Activated T-helper 1 cell treated with Interleukin-2 at 50 U/mL for 16 hours (primary cell): Measurements from ENCODE around the gene MKKS.

Experiments
- DNase-seq: peaks from one replicate; pipeline ENCODE4 v3.0.0-alpha.2; 2020; ENCODE audit warnings: low read depth

The MKKS gene

GRCh38 chr20:10433623-10434466 lies at the start of gene MKKS:
TSS of gene MKKS (minus strand) at chr20:10434222. CDS start at chr20:10413514, 20,708 bp downstream.
- DNase-seq: peak; percentile 80

GRCh38 chr20:10483691-10484090 lies 49.7 kb upstream of the MKKS start:
- no peak for DNase-seq

GRCh38 chr20:10481676-10482075 lies 47.7 kb upstream of the MKKS start:
- no peak for DNase-seq

GRCh38 chr20:10478930-10479329 lies 44.9 kb upstream of the MKKS start:
- DNase-seq: no peak

GRCh38 chr20:10478205-10478604 lies 44.2 kb upstream of the MKKS start:
- no peak for DNase-seq

- no peak for DNase-seq
These were observed 42.3 kb upstream of the MKKS start for GRCh38 chr20:10476319-10476724.

- DNase-seq: no peak
These were observed 41.2 kb upstream of the MKKS start for GRCh38 chr20:10475225-10475624.

GRCh38 chr20:10474606-10475184 lies 40.7 kb upstream of the MKKS start:
- no peak for DNase-seq

GRCh38 chr20:10472871-10473270 lies 38.8 kb upstream of the MKKS start:
- no peak for DNase-seq

GRCh38 chr20:10470276-10470675 lies 36.3 kb upstream of the MKKS start:
- no peak for DNase-seq

GRCh38 chr20:10469599-10469998 lies 35.6 kb upstream of the MKKS start:
- no peak for DNase-seq

GRCh38 chr20:10469056-10469455 lies 35.0 kb upstream of the MKKS start:
- no peak for DNase-seq

GRCh38 chr20:10468340-10468845 lies 34.4 kb upstream of the MKKS start:
- DNase-seq: no peak

GRCh38 chr20:10467681-10468339 lies 33.8 kb upstream of the MKKS start:
- no peak for DNase-seq

- DNase-seq: no peak
These were observed 32.8 kb upstream of the MKKS start for GRCh38 chr20:10466855-10467254.

- DNase-seq: no peak
These were observed 32.3 kb upstream of the MKKS start for GRCh38 chr20:10466325-10466724.

- no peak for DNase-seq
These were observed 31.1 kb upstream of the MKKS start for GRCh38 chr20:10465135-10465534.

GRCh38 chr20:10463622-10464021 lies 29.6 kb upstream of the MKKS start:
- DNase-seq: no peak

- DNase-seq: no peak
These were observed 28.5 kb upstream of the MKKS start for GRCh38 chr20:10462516-10462915.

GRCh38 chr20:10461495-10461894 lies 27.5 kb upstream of the MKKS start:
- no peak for DNase-seq

- no peak for DNase-seq
These were observed 20.2 kb upstream of the MKKS start for GRCh38 chr20:10454151-10454750.

- no peak for DNase-seq
These were observed 19.2 kb upstream of the MKKS start for GRCh38 chr20:10453241-10453640.

- DNase-seq: no peak
These were observed 15.2 kb upstream of the MKKS start for GRCh38 chr20:10449270-10449669.
